ENCODE results near the gene ARMC7. TPM values are rescaled to one million over a fixed set of nuclear protein-coding genes. Genes with fewer than 3 reads are reported as not detected.
A peak's percentile ranks its signal among the peaks of the same experiment; 100 is the strongest.
"Not testable (repeated sequence)": the region's sequence is repeated elsewhere in the genome, so short reads cannot be mapped to it uniquely, and the experiment has no call there.

The ARMC7 gene
- total RNA-seq, 1 donor: 1.4 TPM

DNA sequence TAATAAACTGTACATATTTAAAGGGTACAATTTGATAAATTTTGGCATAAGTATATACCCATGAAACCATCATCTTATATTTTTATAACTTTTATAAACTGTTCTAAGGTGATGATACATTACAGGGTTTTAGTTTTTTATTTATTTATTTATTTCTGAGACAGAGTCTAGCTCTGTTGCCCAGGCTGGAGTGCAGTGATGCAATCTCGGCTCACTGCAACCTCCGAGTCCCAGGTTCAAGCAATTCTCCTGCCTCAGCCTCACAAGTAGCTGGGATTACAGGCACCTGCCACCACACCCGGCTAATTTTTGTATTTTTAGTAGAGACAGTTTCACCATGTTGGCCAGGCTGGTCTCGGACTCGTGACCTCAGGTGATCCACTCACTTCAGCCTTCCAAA is 18.2 kb downstream of the ARMC7 start:
- H3K9me3 ChIP-seq (ENCODE audit: low read depth, low read length); H3K4me3 ChIP-seq (ENCODE audit: low read length); H3K27me3 ChIP-seq (ENCODE audit: insufficient read depth, low read length): not testable (repeated sequence)
- peaks cover 50% of the 10 kb centered on the region for H3K4me1 ChIP-seq (ENCODE audit: insufficient read depth, low read length)

DNA sequence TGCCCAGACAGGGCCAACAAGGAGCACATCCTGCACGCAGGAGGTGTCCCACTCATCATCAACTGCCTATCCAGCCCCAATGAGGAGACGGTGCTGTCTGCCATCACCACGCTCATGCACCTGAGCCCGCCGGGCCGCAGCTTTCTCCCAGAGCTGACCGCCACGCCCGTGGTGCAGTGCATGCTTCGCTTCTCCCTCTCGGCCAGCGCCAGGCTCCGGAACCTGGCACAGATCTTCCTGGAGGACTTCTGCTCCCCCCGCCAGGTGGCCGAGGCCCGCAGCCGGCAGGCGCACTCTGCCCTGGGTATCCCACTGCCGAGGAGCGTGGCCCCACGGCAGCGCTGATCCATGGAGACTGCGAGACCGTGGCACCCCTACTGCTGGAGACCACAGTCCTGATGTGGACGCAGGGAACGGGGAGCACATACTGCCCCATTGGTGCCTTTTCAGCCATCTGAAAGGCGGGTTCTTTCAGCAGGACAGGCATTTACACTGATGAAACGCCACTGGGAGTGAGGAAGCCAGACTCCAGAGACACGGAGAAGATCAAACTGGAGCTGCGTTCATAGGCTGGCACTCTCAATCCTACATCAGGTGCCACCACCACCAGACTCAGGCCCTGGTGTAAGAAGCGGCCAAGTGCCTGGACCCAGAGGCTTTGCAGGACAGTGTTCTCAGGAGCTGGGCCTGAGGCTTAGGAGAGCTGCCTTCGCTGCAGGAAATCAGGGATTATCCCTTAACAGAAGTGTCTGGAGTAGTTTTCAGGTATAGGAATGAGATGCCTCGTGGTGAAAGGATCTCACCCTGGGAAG is 19.1 kb downstream of the ARMC7 start:
- Histone ChIP-seq H3K4me1 (ENCODE audit: insufficient read depth, low read length) (peaks cover 46% of the 10 kb centered on the region), H3K9me3 (ENCODE audit: low read depth, low read length) (no peaks in the 10 kb centered on the region), H3K4me3 (ENCODE audit: low read length) (no peak overlapping the region), H3K27me3 (ENCODE audit: insufficient read depth, low read length) (no peaks in the 10 kb centered on the region)

DNA sequence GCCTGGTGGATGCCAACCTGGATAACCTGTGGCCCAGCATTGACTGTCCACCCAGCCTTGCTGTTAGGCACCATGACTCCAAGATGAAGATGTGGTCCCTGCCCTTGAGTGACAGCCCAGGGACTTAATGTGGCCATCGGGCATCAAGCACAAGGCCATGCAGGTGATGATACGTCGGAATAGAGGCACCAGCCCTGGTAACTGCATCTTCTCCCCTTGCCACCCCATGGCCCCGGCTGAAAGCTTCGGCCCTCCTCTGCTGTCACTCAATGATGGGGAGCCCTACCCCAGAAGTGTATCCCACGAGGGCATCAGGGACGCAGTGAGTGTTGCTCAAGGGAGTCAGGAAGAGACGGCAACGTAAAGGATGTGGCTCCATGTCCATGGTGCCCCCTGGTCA is 19.8 kb downstream of the ARMC7 start:
- peaks cover 39% of the 10 kb centered on the region for H3K4me1 ChIP-seq (ENCODE audit: insufficient read depth, low read length)

DNA sequence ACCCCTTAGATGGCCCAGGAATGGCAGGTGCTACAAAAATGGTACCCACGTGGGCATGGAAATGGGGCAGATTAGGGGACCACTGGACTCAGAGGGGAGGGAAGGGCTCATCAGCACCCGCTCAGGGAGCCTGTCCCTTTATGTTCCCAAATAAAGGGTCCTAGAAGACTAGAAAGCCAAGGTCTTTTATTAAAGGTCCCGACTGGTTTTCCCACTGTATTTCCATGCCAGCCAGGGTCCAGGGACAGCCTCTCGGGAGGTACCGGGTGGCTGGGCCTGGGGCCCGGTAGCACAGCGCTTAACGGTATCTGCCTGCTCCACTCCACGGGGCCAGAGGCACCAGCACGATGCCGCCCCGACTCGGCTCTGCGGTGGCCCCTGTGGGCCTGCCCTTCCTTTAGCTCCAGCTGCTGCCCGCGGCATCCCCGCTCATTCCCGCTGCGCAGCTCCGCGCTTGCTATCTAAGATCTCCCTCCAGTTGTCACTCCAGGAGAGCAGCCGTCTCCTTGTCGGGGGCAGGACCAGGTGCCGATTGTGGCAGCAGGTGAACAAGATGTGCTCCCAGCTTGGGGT is 20.4 kb downstream of the ARMC7 start:
- H3K27me3 ChIP-seq (ENCODE audit: insufficient read depth, low read length): no peaks in the 10 kb centered on the region
- H3K9me3 ChIP-seq (ENCODE audit: low read depth, low read length): no peaks in the 10 kb centered on the region
- H3K4me1 ChIP-seq (ENCODE audit: insufficient read depth, low read length): peaks cover 33% of the 10 kb centered on the region
- H3K4me3 ChIP-seq (ENCODE audit: low read length): no peak overlapping the region

More for the DNA sequence above, 19.8 kb downstream of the ARMC7 start:
- Histone ChIP-seq H3K9me3 (ENCODE audit: low read depth, low read length) (no peaks in the 10 kb centered on the region), H3K27me3 (ENCODE audit: insufficient read depth, low read length) (no peaks in the 10 kb centered on the region), H3K4me3 (ENCODE audit: low read length) (no peak overlapping the region)

DNA sequence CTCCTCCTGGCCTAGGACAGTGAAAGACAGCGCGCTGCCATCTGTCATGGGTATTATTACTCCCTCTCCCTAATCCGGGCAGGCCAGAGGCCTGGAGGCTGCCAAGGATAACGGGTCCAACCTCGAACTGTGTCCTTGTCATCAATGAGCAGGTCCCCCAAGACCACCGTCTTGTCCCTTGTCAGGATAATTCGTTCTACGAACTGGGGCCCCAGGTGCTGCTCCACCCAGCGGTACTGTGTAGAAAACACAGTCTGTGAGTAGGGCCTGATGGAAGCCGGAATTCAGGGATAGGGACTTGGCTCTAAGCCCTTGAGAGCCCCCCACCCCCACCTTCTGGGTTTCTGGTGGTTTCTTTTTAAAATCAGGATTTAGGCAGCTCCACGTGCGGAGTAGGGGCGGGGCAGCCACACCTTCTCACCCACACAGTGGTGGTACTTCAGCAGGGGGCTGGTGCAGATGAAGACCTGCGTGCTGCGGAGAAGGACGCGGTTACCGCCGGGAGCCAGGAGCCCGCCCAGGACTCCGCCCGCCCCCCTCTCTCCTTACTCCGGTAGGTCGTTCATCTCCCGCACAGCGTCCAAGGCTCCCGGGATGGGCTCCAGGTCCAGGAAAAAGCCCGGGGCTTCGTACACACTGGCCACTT is 21.0 kb downstream of the ARMC7 start:
- Histone ChIP-seq H3K4me3 (ENCODE audit: low read length) (peak overlapping the region; percentile 70), H3K27me3 (ENCODE audit: insufficient read depth, low read length) (no peaks in the 10 kb centered on the region), H3K4me1 (ENCODE audit: insufficient read depth, low read length) (peaks cover 27% of the 10 kb centered on the region), H3K9me3 (ENCODE audit: low read depth, low read length) (no peaks in the 10 kb centered on the region)

- peak within 1 kb of the TSS; percentile 70 for H3K4me3 ChIP-seq (ENCODE audit: low read length)
- H3K4me1 ChIP-seq (ENCODE audit: insufficient read depth, low read length): peaks cover 20% of the 10 kb centered on the region
- H3K9me3 ChIP-seq (ENCODE audit: low read depth, low read length): no peaks in the 10 kb centered on the region
- H3K27me3 ChIP-seq (ENCODE audit: insufficient read depth, low read length): no peaks in the 10 kb centered on the region
Measured at GRCh38 chr17:75131278-75132017, 21.7 kb downstream of the ARMC7 start, which contains the start of gene NT5C. Gene NT5C (minus strand): TSS chr17:75131742. CDS start chr17:75131707, 35 bp downstream.

GRCh38 chr17:75132018-75133000 is 22.5 kb downstream of the ARMC7 start:
- not testable (repeated sequence) for H3K27me3 ChIP-seq (ENCODE audit: insufficient read depth, low read length); H3K9me3 ChIP-seq (ENCODE audit: low read depth, low read length)
- Histone ChIP-seq H3K4me1 (ENCODE audit: insufficient read depth, low read length) (peaks cover 17% of the 10 kb centered on the region), H3K4me3 (ENCODE audit: low read length) (peak overlapping the region; percentile 70)

GRCh38 chr17:75133001-75133400 is 23.2 kb downstream of the ARMC7 start:
- H3K9me3 ChIP-seq (ENCODE audit: low read depth, low read length): no peaks in the 10 kb centered on the region
- peaks cover 17% of the 10 kb centered on the region for H3K4me1 ChIP-seq (ENCODE audit: insufficient read depth, low read length)
- H3K4me3 ChIP-seq (ENCODE audit: low read length): no peak overlapping the region
- no peaks in the 10 kb centered on the region for H3K27me3 ChIP-seq (ENCODE audit: insufficient read depth, low read length)

- not testable (repeated sequence) for H3K27me3 ChIP-seq (ENCODE audit: insufficient read depth, low read length); H3K4me3 ChIP-seq (ENCODE audit: low read length); H3K9me3 ChIP-seq (ENCODE audit: low read depth, low read length)
- H3K4me1 ChIP-seq (ENCODE audit: insufficient read depth, low read length): peaks cover 17% of the 10 kb centered on the region
Measured at GRCh38 chr17:75133607-75134347, 24.0 kb downstream of the ARMC7 start.

DNA sequence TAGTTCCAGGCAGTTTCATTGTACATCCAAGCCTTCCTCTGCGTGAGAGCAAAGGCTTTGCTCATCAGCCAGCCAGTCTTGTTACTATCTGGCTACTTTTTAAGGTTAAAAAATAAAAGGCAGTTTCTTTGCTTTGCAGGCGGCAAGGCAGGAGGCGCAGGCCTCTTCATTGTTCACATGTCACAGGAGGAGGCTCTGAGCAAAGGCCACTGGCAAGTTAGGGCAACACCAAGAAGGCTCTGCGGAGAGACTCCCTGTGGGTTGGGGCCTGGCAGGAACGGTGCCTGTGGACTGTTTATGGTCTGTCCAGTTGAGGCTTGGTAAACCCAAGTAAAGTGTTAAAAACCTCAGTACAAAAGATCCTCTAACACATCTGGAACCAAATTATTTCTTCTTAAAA is 25.7 kb downstream of the ARMC7 start:
- Histone ChIP-seq H3K4me1 (ENCODE audit: insufficient read depth, low read length) (peaks cover 16% of the 10 kb centered on the region), H3K27me3 (ENCODE audit: insufficient read depth, low read length) (no peaks in the 10 kb centered on the region), H3K9me3 (ENCODE audit: low read depth, low read length) (no peaks in the 10 kb centered on the region), H3K4me3 (ENCODE audit: low read length) (no peak overlapping the region)

DNA sequence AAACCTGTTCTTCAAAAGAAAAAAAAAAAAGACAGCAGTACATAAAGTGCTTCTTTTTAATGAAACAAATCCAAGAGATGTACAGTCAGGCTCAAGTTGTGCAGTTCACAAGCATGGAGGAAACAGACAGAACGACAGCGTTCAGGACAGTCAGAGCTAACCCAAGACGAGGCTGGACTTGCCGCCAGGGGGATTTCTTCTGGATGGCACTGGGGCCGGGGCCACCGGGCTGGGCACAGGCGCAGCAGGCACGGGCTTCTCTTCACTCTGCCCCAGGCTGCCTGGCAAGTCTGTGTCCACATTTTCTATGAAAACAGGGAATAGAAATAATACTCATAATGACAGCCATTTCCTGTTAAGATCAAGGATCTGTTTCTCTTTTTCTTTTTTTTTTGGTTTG is 26.2 kb downstream of the ARMC7 start:
- no peaks in the 10 kb centered on the region for H3K9me3 ChIP-seq (ENCODE audit: low read depth, low read length)

GRCh38 chr17:75137762-75138161 is 28.0 kb downstream of the ARMC7 start:
- H3K9me3 ChIP-seq (ENCODE audit: low read depth, low read length); H3K27me3 ChIP-seq (ENCODE audit: insufficient read depth, low read length); H3K4me3 ChIP-seq (ENCODE audit: low read length): not testable (repeated sequence)

More for the DNA sequence above, 26.2 kb downstream of the ARMC7 start:
- Histone ChIP-seq H3K27me3 (ENCODE audit: insufficient read depth, low read length) (no peaks in the 10 kb centered on the region), H3K4me3 (ENCODE audit: low read length) (no peak overlapping the region), H3K4me1 (ENCODE audit: insufficient read depth, low read length) (peaks cover 18% of the 10 kb centered on the region)

DNA sequence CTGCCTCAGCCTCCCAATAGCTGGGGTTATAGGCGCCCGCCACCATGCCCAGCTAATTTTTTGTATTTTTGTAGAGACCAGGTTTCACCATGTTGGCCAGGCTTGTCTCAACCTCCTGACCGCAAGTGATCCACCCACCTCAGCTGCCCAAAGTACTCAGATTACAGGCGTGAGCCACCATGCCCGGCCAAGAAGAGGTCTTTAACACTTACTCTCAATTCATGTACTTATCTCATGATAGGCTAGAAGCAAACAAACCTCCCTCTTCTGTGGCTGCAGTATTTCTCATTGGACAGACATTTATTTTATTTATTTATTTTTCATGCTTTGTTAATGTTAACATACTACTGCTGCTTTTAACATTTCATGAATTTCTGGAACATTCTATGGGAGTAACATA is 28.8 kb downstream of the ARMC7 start:
- Histone ChIP-seq H3K4me1 (ENCODE audit: insufficient read depth, low read length) (peaks cover 15% of the 10 kb centered on the region), H3K9me3 (ENCODE audit: low read depth, low read length) (no peaks in the 10 kb centered on the region), H3K4me3 (ENCODE audit: low read length) (no peak overlapping the region), H3K27me3 (ENCODE audit: insufficient read depth, low read length) (no peaks in the 10 kb centered on the region)

More at GRCh38 chr17:75137762-75138161, 28.0 kb downstream of the ARMC7 start:
- peaks cover 15% of the 10 kb centered on the region for H3K4me1 ChIP-seq (ENCODE audit: insufficient read depth, low read length)

Data from mononuclear cell (primary cell).